Skeletal muscle tissue (tissue), 4 donors: ENCODE results near the gene MTX1. TPM values are rescaled to one million over a fixed set of nuclear protein-coding genes. Genes with fewer than 3 reads are reported as not detected.

Source experiments
- H3K27ac ChIP-seq: one replicate; pipeline ENCODE4 v1.7.0; 2013; ENCODE audit warnings: mild to moderate bottlenecking, low read depth, low read length, inconsistent platforms
- H3K27me3 ChIP-seq, 3 donors: one replicate each; pipeline ENCODE4 v1.7.0; 2013; ENCODE audit warnings: low read length in 3 of 3; ENCODE audit not compliant: control insufficient read depth in 3 of 3, insufficient read depth in 3 of 3
- H3K36me3 ChIP-seq, 3 donors: one replicate each; pipeline ENCODE4 v1.7.0; 2013; ENCODE audit warnings: low read length in 3 of 3; ENCODE audit not compliant: control insufficient read depth in 3 of 3, insufficient read depth in 3 of 3
- H3K4me1 ChIP-seq, 3 donors: one replicate each; pipeline ENCODE4 v1.7.0; 2013; ENCODE audit warnings: low read length in 3 of 3, mild to moderate bottlenecking in 3 of 3; ENCODE audit not compliant: control insufficient read depth in 3 of 3, insufficient read depth in 3 of 3
- H3K4me3 ChIP-seq, 3 donors: one replicate each; pipeline ENCODE4 v1.7.0; 2013; ENCODE audit warnings: low read length in 3 of 3
- H3K9ac ChIP-seq, 3 donors: one replicate each; pipeline ENCODE4 v1.7.0; 2013; ENCODE audit warnings: low read length in 3 of 3, mild to moderate bottlenecking in 3 of 3, moderate library complexity in 2 of 3, low read depth in 1 of 3
- H3K9me3 ChIP-seq, 3 donors: one replicate each; pipeline ENCODE4 v1.7.0; 2013; ENCODE audit warnings: low read length in 3 of 3; ENCODE audit not compliant: control insufficient read depth in 3 of 3
- total RNA-seq: library from RNA; depleted of rRNA; stranded (reverse); fragments of >200 nt; gene quantifications from one replicate; pipeline ENCODE4 v1.2.3, GENCODE V29; 2014
- donor health status: Osteomylitis.

MTX1 gene
- total RNA-seq, 1 donor from 2014 or later = 16.2 TPM

- Histone ChIP-seq H3K4me1 (peaks cover 36 to 49% (median 39%) of the 10 kb centered on the region in 3 donors), H3K27me3 (peaks cover 0 to 4% (median 3%) of the 10 kb centered on the region in 3 donors), H3K27ac (peak overlapping the region; percentile 82), H3K36me3 (peaks cover 8 to 14% (median 14%) of the 10 kb centered on the region in 3 donors), H3K9me3 (no peaks in the 10 kb centered on the region), H3K9ac (peak overlapping the region in 2 of 3 donors; percentile 25 to 28), H3K4me3 (no peak overlapping the region)
Measured at GRCh38 chr1:155196103-155196892, 12.2 kb upstream of the MTX1 start.

- Histone ChIP-seq H3K4me1 (peaks cover 36 to 49% (median 39%) of the 10 kb centered on the region in 3 donors), H3K27ac (peak overlapping the region; percentile 82), H3K9ac (peak overlapping the region in 2 of 3 donors; percentile 25 to 33), H3K27me3 (peaks cover 0 to 4% (median 3%) of the 10 kb centered on the region in 3 donors), H3K9me3 (no peaks in the 10 kb centered on the region), H3K36me3 (peaks cover 8 to 16% (median 14%) of the 10 kb centered on the region in 3 donors), H3K4me3 (no peak overlapping the region)
Measured at GRCh38 chr1:155196893-155197638, 11.4 kb upstream of the MTX1 start.

- peak overlapping the region in 1 of 3 donors; percentile 33 for H3K9ac ChIP-seq
- peaks cover 35 to 47% (median 38%) of the 10 kb centered on the region in 3 donors for H3K4me1 ChIP-seq
- peak overlapping the region; percentile 82 for H3K27ac ChIP-seq
- no peaks in the 10 kb centered on the region for H3K9me3 ChIP-seq
- H3K4me3 ChIP-seq = no peak overlapping the region
- H3K36me3 ChIP-seq = peaks cover 8 to 16% (median 14%) of the 10 kb centered on the region in 3 donors
- H3K27me3 ChIP-seq = peaks cover 0 to 4% (median 3%) of the 10 kb centered on the region in 3 donors
Measured at GRCh38 chr1:155197901-155198546, 10.5 kb upstream of the MTX1 start.

GRCh38 chr1:155198547-155198906 is 10.0 kb upstream of the MTX1 start:
- H3K9me3 ChIP-seq = no peaks in the 10 kb centered on the region
- H3K36me3 ChIP-seq = peaks cover 8 to 16% (median 14%) of the 10 kb centered on the region in 3 donors

GRCh38 chr1:155199792-155200191 is 8.7 kb upstream of the MTX1 start:
- Histone ChIP-seq H3K4me1 (peaks cover 18 to 29% (median 20%) of the 10 kb centered on the region in 3 donors), H3K36me3 (peaks cover 8 to 20% (median 14%) of the 10 kb centered on the region in 3 donors), H3K27ac (no peak overlapping the region), H3K9me3 (no peaks in the 10 kb centered on the region), H3K4me3 (no peak overlapping the region), H3K27me3 (no peaks in the 10 kb centered on the region), H3K9ac (no peak overlapping the region)

More at GRCh38 chr1:155198547-155198906, 10.0 kb upstream of the MTX1 start:
- no peak overlapping the region for H3K27ac ChIP-seq
- H3K4me1 ChIP-seq = peaks cover 31 to 42% (median 33%) of the 10 kb centered on the region in 3 donors
- H3K27me3 ChIP-seq = peaks cover 0 to 4% (median 3%) of the 10 kb centered on the region in 3 donors
- H3K9ac ChIP-seq = no peak overlapping the region
- H3K4me3 ChIP-seq = no peak overlapping the region

DNA sequence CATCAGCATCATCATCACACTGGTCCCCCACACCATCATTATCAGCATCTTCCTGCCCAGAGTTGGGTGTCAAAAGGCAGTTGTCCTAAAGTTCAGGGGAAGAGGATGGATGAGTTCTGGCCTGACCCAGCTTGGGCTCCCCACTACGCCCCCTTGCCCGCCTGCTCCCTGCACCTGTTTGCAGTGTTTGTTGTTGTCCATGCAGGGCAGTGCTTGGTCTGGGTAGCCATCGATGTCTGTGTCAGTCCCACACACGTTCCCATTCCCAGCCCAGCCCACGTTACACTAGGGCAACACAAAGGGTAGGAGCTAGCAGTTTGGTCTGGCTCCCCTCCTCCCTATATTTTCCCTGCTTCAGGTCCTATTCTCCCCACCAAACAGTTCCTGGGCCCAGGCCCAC is 7.6 kb upstream of the MTX1 start:
- no peaks in the 10 kb centered on the region for H3K27me3 ChIP-seq
- H3K9ac ChIP-seq = no peak overlapping the region
- H3K9me3 ChIP-seq = no peaks in the 10 kb centered on the region
- no peak overlapping the region for H3K4me3 ChIP-seq
- peaks cover 8 to 22% (median 14%) of the 10 kb centered on the region in 3 donors for H3K36me3 ChIP-seq
- H3K4me1 ChIP-seq = peaks cover 16 to 25% (median 17%) of the 10 kb centered on the region in 3 donors
- no peak overlapping the region for H3K27ac ChIP-seq

GRCh38 chr1:155202198-155202597 is 6.3 kb upstream of the MTX1 start:
- Histone ChIP-seq H3K27ac (no peak overlapping the region), H3K9ac (no peak overlapping the region), H3K27me3 (no peaks in the 10 kb centered on the region), H3K36me3 (peaks cover 8 to 25% (median 12%) of the 10 kb centered on the region in 3 donors), H3K4me1 (peaks cover 15 to 19% (median 18%) of the 10 kb centered on the region in 3 donors), H3K4me3 (no peak overlapping the region), H3K9me3 (no peaks in the 10 kb centered on the region)

GRCh38 chr1:155202731-155203515 is 5.6 kb upstream of the MTX1 start:
- peaks cover 4 to 24% (median 10%) of the 10 kb centered on the region in 3 donors for H3K36me3 ChIP-seq
- no peak overlapping the region for H3K27ac ChIP-seq
- no peaks in the 10 kb centered on the region for H3K9me3 ChIP-seq
- peaks cover 14 to 20% (median 17%) of the 10 kb centered on the region in 3 donors for H3K4me1 ChIP-seq
- no peak overlapping the region for H3K9ac ChIP-seq
- no peaks in the 10 kb centered on the region for H3K27me3 ChIP-seq
- H3K4me3 ChIP-seq = no peak overlapping the region

DNA sequence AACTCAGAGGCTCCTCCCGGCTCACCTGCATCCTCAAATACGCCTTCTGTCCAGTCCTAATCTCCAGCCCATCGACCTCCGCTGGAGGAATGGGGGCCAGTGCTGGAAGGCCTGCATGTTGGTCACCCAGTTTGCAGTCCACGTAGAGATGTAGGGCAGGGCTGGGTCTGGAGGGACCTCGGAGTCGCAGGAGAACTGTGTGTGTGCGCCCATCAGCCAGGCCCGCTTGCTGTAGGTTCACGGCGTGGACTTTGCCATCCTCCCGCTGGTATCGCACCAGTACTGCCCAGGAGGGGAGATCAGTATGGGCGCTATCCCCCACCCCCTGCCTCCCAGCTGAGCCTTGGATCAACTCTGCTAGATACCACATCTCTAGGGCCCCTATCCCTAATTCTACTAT is 3.5 kb upstream of the MTX1 start:
- no peaks in the 10 kb centered on the region for H3K9me3 ChIP-seq
- no peak overlapping the region for H3K9ac ChIP-seq
- no peak overlapping the region for H3K4me3 ChIP-seq
- no peaks in the 10 kb centered on the region for H3K27me3 ChIP-seq
- peaks cover 2 to 20% (median 5%) of the 10 kb centered on the region in 3 donors for H3K36me3 ChIP-seq
- H3K27ac ChIP-seq = no peak overlapping the region
- H3K4me1 ChIP-seq = peaks cover 21 to 29% (median 25%) of the 10 kb centered on the region in 3 donors
